ENCODE results near the gene LASP1. TPM values are rescaled to one million over a fixed set of nuclear protein-coding genes. Genes with fewer than 3 reads are reported as not detected.

The LASP1 gene
- total RNA-seq, 1 experiment from 2014 or later: 137 TPM

GRCh38 chr17:38892083-38892482, 22.2 kb downstream of the LASP1 start:
- Mint-ChIP-seq H3K27ac (ENCODE audit: unreplicated experiment) (no peak overlapping the region), H3K4me3 (ENCODE audit: unreplicated experiment) (no peak overlapping the region), H3K36me3 (ENCODE audit: insufficient read depth, unreplicated experiment) (peaks cover 82% of the 10 kb centered on the region), H3K27me3 (ENCODE audit: insufficient read depth, unreplicated experiment) (no peaks in the 10 kb centered on the region), H3K4me1 (ENCODE audit: low read depth, unreplicated experiment) (no peaks in the 10 kb centered on the region), H3K9me3 (ENCODE audit: unreplicated experiment) (no peaks in the 10 kb centered on the region)
- no peak for TF ChIP-seq CTCF (IDR thresholded peaks at IDR 0.05; ENCODE audit: insufficient read depth in 1 of 2, low read depth in 1 of 2, low read length in 1 of 2, severe bottlenecking in 1 of 2, unreplicated experiment in 1 of 2)
- ChIA-PET POLR2A (no interaction called here), CTCF (no interaction called here)
- H3K36me3 ChIP-seq (ENCODE audit: control insufficient read depth, insufficient read depth, low read length): peaks cover 3% of the 10 kb centered on the region
- no peak overlapping the region for H3K4me3 ChIP-seq (ENCODE audit: low read depth, low read length)
- no peaks in the 10 kb centered on the region for H3K9me3 ChIP-seq
- no peaks in the 10 kb centered on the region for H3K27me3 ChIP-seq (replicated peaks; ENCODE audit: control insufficient read depth, insufficient read depth, low read length)
- no peaks in the 10 kb centered on the region for H3K4me1 ChIP-seq
- BruUV-seq (replicated peaks): no TSS peak
- no peak for DNase-seq
- intact Hi-C loops (cut with micrococcal nuclease; ENCODE audit: unreplicated experiment): no loop called here

- no peak overlapping the region for H3K4me3 Mint-ChIP-seq (ENCODE audit: unreplicated experiment)
- no peaks in the 10 kb centered on the region for H3K9me3 Mint-ChIP-seq (ENCODE audit: unreplicated experiment)
- no peaks in the 10 kb centered on the region for H3K4me1 Mint-ChIP-seq (ENCODE audit: low read depth, unreplicated experiment)
- no peak overlapping the region for H3K27ac Mint-ChIP-seq (ENCODE audit: unreplicated experiment)
- peaks cover 77% of the 10 kb centered on the region for H3K36me3 Mint-ChIP-seq (ENCODE audit: insufficient read depth, unreplicated experiment)
- H3K9me3 ChIP-seq: no peaks in the 10 kb centered on the region
- no peaks in the 10 kb centered on the region for H3K27me3 Mint-ChIP-seq (ENCODE audit: insufficient read depth, unreplicated experiment)
- ChIA-PET CTCF (no interaction called here), POLR2A (no interaction called here)
- no TSS peak for BruUV-seq (replicated peaks)
- H3K36me3 ChIP-seq (ENCODE audit: control insufficient read depth, insufficient read depth, low read length): peaks cover 3% of the 10 kb centered on the region
- DNase-seq: no peak
- no peak for TF ChIP-seq CTCF (IDR thresholded peaks at IDR 0.05; ENCODE audit: insufficient read depth in 1 of 2, low read depth in 1 of 2, low read length in 1 of 2, severe bottlenecking in 1 of 2, unreplicated experiment in 1 of 2)
- H3K27me3 ChIP-seq (replicated peaks; ENCODE audit: control insufficient read depth, insufficient read depth, low read length): no peaks in the 10 kb centered on the region
- intact Hi-C loops (cut with micrococcal nuclease; ENCODE audit: unreplicated experiment): no loop called here
- peaks cover 2% of the 10 kb centered on the region for H3K4me1 ChIP-seq
- no peak overlapping the region for H3K4me3 ChIP-seq (ENCODE audit: low read depth, low read length)
Measured at GRCh38 chr17:38892620-38893019, 22.8 kb downstream of the LASP1 start.

GRCh38 chr17:38893113-38893512, 23.3 kb downstream of the LASP1 start:
- Mint-ChIP-seq H3K27me3 (ENCODE audit: insufficient read depth, unreplicated experiment) (no peaks in the 10 kb centered on the region), H3K9me3 (ENCODE audit: unreplicated experiment) (no peaks in the 10 kb centered on the region), H3K36me3 (ENCODE audit: insufficient read depth, unreplicated experiment) (peaks cover 75% of the 10 kb centered on the region), H3K27ac (ENCODE audit: unreplicated experiment) (no peak overlapping the region), H3K4me3 (ENCODE audit: unreplicated experiment) (no peak overlapping the region), H3K4me1 (ENCODE audit: low read depth, unreplicated experiment) (peaks cover 4% of the 10 kb centered on the region)
- BruUV-seq (replicated peaks): no TSS peak
- ChIA-PET POLR2A (no interaction called here), CTCF (no interaction called here)
- Histone ChIP-seq H3K27me3 (replicated peaks; ENCODE audit: control insufficient read depth, insufficient read depth, low read length) (no peaks in the 10 kb centered on the region), H3K9me3 (no peaks in the 10 kb centered on the region), H3K4me1 (peaks cover 7% of the 10 kb centered on the region), H3K36me3 (ENCODE audit: control insufficient read depth, insufficient read depth, low read length) (peaks cover 3% of the 10 kb centered on the region), H3K4me3 (ENCODE audit: low read depth, low read length) (no peak overlapping the region)
- TF ChIP-seq CTCF (IDR thresholded peaks at IDR 0.05; ENCODE audit: insufficient read depth in 1 of 2, low read depth in 1 of 2, low read length in 1 of 2, severe bottlenecking in 1 of 2, unreplicated experiment in 1 of 2): no peak
- intact Hi-C loops (cut with micrococcal nuclease; ENCODE audit: unreplicated experiment): no loop called here
- DNase-seq: no peak
